GM10248 (cell line): ENCODE measurements around the gene ARID5B.

ENCODE experiments used
- CTCF ChIA-PET: fragments of 300-600 bp; sonication (Branson Sonifier 250); formaldehyde crosslinking; extraction: SDS; loops from one replicate; lab custom pipeline; 2021; ENCODE audit warnings: antibody characterized with exemption; lab: Yijun Ruan, JAX
- POLR2A ChIA-PET: fragments of 350-650 bp; sonication (Branson Sonifier 250); formaldehyde crosslinking; extraction: SDS; loops from one replicate; lab custom pipeline; 2020; ENCODE audit warnings: antibody characterized with exemption; lab: Yijun Ruan, JAX
- DNase-seq: peaks from one replicate; pipeline ENCODE4 v3.0.0; 2012; ENCODE audit errors: extremely low spot score
- TF ChIP-seq, protein P1 (sequence below): IDR thresholded peaks from 2 replicates; pipeline ENCODE4 v1.5.1; 2012; ENCODE audit warnings: mild to moderate bottlenecking, low read depth; ENCODE audit errors: extremely low read depth, missing control alignments, control extremely low read depth

Gene ARID5B

DNA sequence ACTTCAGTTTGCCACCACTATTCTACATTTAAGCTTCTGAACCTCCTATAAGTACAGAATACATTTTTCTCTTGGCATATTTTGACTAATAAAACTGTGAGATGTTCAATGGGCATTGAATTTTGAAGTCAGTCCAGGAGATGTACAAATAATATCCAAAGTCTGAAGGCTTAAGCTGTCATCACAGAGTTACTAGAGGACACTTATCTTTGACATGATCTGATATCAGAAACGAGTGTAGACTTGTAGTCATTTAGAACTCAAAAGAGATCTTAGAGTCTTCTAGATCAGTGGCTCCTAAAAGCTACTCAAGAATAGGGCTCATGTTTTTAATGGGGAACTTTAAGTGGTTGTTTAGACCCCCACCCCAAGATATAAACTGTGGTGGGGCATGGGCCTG lies 160.5 kb downstream of the ARID5B start:
- POLR2A ChIA-PET = no interaction called here
- no peak for DNase-seq
- CTCF ChIA-PET = interaction anchor here (1.1 to 1.8 kb wide), 3 partner anchors 9 to 12 kb away, joined by 3 to 6 read pairs (median 3); no protein-coding TSS in a partner anchor
- TF ChIP-seq, protein P1, sequence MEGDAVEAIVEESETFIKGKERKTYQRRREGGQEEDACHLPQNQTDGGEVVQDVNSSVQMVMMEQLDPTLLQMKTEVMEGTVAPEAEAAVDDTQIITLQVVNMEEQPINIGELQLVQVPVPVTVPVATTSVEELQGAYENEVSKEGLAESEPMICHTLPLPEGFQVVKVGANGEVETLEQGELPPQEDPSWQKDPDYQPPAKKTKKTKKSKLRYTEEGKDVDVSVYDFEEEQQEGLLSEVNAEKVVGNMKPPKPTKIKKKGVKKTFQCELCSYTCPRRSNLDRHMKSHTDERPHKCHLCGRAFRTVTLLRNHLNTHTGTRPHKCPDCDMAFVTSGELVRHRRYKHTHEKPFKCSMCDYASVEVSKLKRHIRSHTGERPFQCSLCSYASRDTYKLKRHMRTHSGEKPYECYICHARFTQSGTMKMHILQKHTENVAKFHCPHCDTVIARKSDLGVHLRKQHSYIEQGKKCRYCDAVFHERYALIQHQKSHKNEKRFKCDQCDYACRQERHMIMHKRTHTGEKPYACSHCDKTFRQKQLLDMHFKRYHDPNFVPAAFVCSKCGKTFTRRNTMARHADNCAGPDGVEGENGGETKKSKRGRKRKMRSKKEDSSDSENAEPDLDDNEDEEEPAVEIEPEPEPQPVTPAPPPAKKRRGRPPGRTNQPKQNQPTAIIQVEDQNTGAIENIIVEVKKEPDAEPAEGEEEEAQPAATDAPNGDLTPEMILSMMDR = no peak

DNA sequence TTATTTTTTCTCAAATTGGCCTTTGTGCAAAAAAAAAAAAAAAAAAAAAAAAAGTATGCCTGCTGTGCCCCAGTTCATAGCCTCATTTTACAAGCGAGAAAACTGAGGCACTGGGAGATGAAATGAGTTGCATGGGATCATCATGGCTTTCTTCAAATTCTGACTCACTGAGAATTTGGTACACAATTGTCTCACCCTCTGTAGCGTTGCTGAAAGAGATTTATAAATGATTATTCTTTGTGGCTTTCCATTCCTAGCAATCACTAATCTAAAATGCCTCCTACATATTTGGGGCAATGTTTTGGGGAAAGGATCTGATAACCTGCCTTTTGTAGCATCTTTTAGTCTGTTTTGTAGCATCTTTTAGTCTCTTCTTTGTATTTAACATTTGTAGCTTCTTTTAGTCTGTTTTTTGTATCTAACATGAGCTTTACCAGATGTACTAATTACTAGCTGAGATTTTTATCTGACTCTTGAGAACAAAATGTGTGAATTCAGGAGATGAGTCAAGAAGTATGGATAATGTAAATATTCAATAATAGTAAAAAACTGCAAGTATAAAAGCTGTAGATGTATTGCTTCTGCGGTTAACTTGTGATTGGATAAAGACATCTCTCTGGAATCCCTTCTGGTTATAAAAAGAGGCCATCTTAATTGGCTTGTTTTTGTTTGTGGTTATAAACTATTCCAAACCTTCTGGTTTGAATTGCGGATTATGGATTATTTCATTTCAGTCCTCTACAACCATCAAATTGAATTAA lies 161.4 kb downstream of the ARID5B start:
- CTCF ChIA-PET = interaction anchor here (0.9 to 1.5 kb wide), 3 partner anchors 9 to 77 kb away, joined by 3 to 6 read pairs (median 3); no protein-coding TSS in a partner anchor
- no peak for DNase-seq
- POLR2A ChIA-PET = no interaction called here
- TF ChIP-seq, protein P1 = no peak

- no peak for DNase-seq
- TF ChIP-seq, protein P1 = no peak
- CTCF ChIA-PET = interaction anchor here (0.9 kb wide), 1 partner anchor 78 kb away, joined by 3 read pairs; no protein-coding TSS in a partner anchor
- POLR2A ChIA-PET = no interaction called here
Measured at GRCh38 chr10:62063795-62064472, 162.4 kb downstream of the ARID5B start.

DNA sequence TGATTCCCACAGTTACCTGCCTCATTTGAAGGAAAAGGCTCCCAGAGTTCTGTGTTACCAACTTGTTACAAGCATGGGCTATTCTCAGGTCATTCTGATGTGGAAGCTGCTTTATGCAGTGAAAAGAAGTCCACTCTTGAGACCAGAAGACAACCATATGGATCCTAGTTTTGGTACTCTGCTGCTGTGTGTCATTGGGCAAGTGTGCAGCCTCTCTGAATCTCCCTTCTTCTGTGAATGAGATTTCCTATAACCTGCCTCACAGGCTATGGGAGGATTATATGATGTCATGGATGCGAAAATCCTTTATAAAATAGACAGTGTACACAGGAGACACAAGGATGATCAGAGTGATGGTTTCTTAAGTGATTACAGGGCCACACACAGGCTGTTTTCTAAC lies 166.1 kb downstream of the ARID5B start:
- TF ChIP-seq, protein P1 = no peak
- POLR2A ChIA-PET = no interaction called here
- CTCF ChIA-PET = interaction anchor here (1.8 kb wide), 1 partner anchor 29 kb away, joined by 6 read pairs; no protein-coding TSS in a partner anchor
- no peak for DNase-seq

DNA sequence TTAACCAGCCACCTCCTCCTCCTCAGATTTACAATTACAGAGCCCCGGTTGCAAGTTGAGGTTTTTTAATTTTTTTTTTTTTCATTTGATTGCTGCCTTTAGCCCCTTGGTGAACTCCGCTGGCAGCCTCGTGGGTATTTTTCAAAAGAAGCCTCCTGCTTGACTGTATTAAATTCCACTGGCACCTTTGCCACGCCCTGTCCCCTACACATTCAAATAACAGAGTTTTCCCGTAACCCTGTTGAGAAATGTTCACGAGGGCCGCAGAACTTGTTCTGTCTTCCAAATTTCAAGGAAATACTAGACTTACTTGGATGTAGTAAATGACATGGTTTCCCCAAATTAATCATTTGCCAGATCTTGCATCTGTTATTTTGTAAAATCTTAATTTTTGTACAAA lies 167.0 kb downstream of the ARID5B start:
- POLR2A ChIA-PET = no interaction called here
- CTCF ChIA-PET = no interaction called here
- no peak for DNase-seq
- TF ChIP-seq, protein P1 = no peak

- POLR2A ChIA-PET = no interaction called here
- DNase-seq = no peak
- TF ChIP-seq, protein P1 = no peak
- CTCF ChIA-PET = interaction anchor here (1.0 kb wide), 1 partner anchor 10 kb away, joined by 3 read pairs; no protein-coding TSS in a partner anchor
Measured at GRCh38 chr10:62069452-62070178, 168.1 kb downstream of the ARID5B start.
